ENCODE results near the gene NMB. TPM values are rescaled to one million over a fixed set of nuclear protein-coding genes. Genes with fewer than 3 reads are reported as not detected.
"Not testable (repeated sequence)": the region's sequence is repeated elsewhere in the genome, so short reads cannot be mapped to it uniquely, and the experiment has no call there.

NMB gene
- total RNA-seq, 1 donor from 2014 or later: 14.3 TPM

- Mint-ChIP-seq H3K27me3 (ENCODE audit: unreplicated experiment) (peaks cover 5% of the 10 kb centered on the region), H3K9me3 (ENCODE audit: unreplicated experiment) (no peaks in the 10 kb centered on the region), H3K4me3 (ENCODE audit: unreplicated experiment) (peak overlapping the region; percentile 25), H3K36me3 (ENCODE audit: low read depth, unreplicated experiment) (peaks cover 37% of the 10 kb centered on the region), H3K4me1 (ENCODE audit: unreplicated experiment) (peaks cover 3% of the 10 kb centered on the region), H3K27ac (ENCODE audit: unreplicated experiment) (no peak overlapping the region)
- DNase-seq (ENCODE audit: low spot score): no peak
- TF ChIP-seq CTCF (IDR thresholded peaks at IDR 0.05; ENCODE audit: unreplicated experiment): no peak
Measured at GRCh38 chr15:84645997-84646396, 12.0 kb downstream of the NMB start.

GRCh38 chr15:84645496-84645895, 12.5 kb downstream of the NMB start:
- TF ChIP-seq CTCF (IDR thresholded peaks at IDR 0.05; ENCODE audit: unreplicated experiment): no peak
- Mint-ChIP-seq H3K4me3 (ENCODE audit: unreplicated experiment) (no peak overlapping the region), H3K27ac (ENCODE audit: unreplicated experiment) (peak overlapping the region; percentile 22)

GRCh38 chr15:84643838-84644237, 14.2 kb downstream of the NMB start:
- Mint-ChIP-seq H3K4me3 (ENCODE audit: unreplicated experiment) (no peak overlapping the region), H3K36me3 (ENCODE audit: low read depth, unreplicated experiment) (peaks cover 38% of the 10 kb centered on the region), H3K27ac (ENCODE audit: unreplicated experiment) (no peak overlapping the region), H3K4me1 (ENCODE audit: unreplicated experiment) (peaks cover 3% of the 10 kb centered on the region), H3K9me3 (ENCODE audit: unreplicated experiment) (no peaks in the 10 kb centered on the region), H3K27me3 (ENCODE audit: unreplicated experiment) (peaks cover 2% of the 10 kb centered on the region)
- no peak for TF ChIP-seq CTCF (IDR thresholded peaks at IDR 0.05; ENCODE audit: unreplicated experiment)
- DNase-seq (ENCODE audit: low spot score): no peak

More at GRCh38 chr15:84645496-84645895, 12.5 kb downstream of the NMB start:
- Mint-ChIP-seq H3K36me3 (ENCODE audit: low read depth, unreplicated experiment) (peaks cover 37% of the 10 kb centered on the region), H3K27me3 (ENCODE audit: unreplicated experiment) (peaks cover 5% of the 10 kb centered on the region), H3K4me1 (ENCODE audit: unreplicated experiment) (peaks cover 3% of the 10 kb centered on the region), H3K9me3 (ENCODE audit: unreplicated experiment) (no peaks in the 10 kb centered on the region)
- no peak for DNase-seq (ENCODE audit: low spot score)

GRCh38 chr15:84642640-84643039, 15.4 kb downstream of the NMB start:
- not testable (repeated sequence) for H3K27ac Mint-ChIP-seq (ENCODE audit: unreplicated experiment); H3K4me3 Mint-ChIP-seq (ENCODE audit: unreplicated experiment); H3K4me1 Mint-ChIP-seq (ENCODE audit: unreplicated experiment); H3K27me3 Mint-ChIP-seq (ENCODE audit: unreplicated experiment); H3K9me3 Mint-ChIP-seq (ENCODE audit: unreplicated experiment); DNase-seq (ENCODE audit: low spot score)
- peaks cover 34% of the 10 kb centered on the region for H3K36me3 Mint-ChIP-seq (ENCODE audit: low read depth, unreplicated experiment)

- not testable (repeated sequence) for H3K4me3 Mint-ChIP-seq (ENCODE audit: unreplicated experiment); H3K27ac Mint-ChIP-seq (ENCODE audit: unreplicated experiment); H3K9me3 Mint-ChIP-seq (ENCODE audit: unreplicated experiment); H3K4me1 Mint-ChIP-seq (ENCODE audit: unreplicated experiment); DNase-seq (ENCODE audit: low spot score); H3K27me3 Mint-ChIP-seq (ENCODE audit: unreplicated experiment)
- peaks cover 34% of the 10 kb centered on the region for H3K36me3 Mint-ChIP-seq (ENCODE audit: low read depth, unreplicated experiment)
Measured at GRCh38 chr15:84641871-84642270, 16.1 kb downstream of the NMB start.

- H3K4me1 Mint-ChIP-seq (ENCODE audit: unreplicated experiment): peaks cover 9% of the 10 kb centered on the region
- no peak overlapping the region for H3K27ac Mint-ChIP-seq (ENCODE audit: unreplicated experiment)
- no peak for DNase-seq (ENCODE audit: low spot score)
- TF ChIP-seq CTCF (IDR thresholded peaks at IDR 0.05; ENCODE audit: unreplicated experiment): no peak
- H3K36me3 Mint-ChIP-seq (ENCODE audit: low read depth, unreplicated experiment): peaks cover 21% of the 10 kb centered on the region
- peaks cover 8% of the 10 kb centered on the region for H3K27me3 Mint-ChIP-seq (ENCODE audit: unreplicated experiment)
- no peaks in the 10 kb centered on the region for H3K9me3 Mint-ChIP-seq (ENCODE audit: unreplicated experiment)
- peak overlapping the region; percentile 24 for H3K4me3 Mint-ChIP-seq (ENCODE audit: unreplicated experiment)
Measured at GRCh38 chr15:84638103-84638502, 19.9 kb downstream of the NMB start.

Data from endothelial cell (in vitro differentiated cells).